Hematopoietic multipotent progenitor cell treated with erythropoietin and hydrocortisone succinate and interleukin-3 and kit ligand, for 15 days (in vitro differentiated cells): ENCODE results near the gene MAP3K19.
"Not testable (repeated sequence)": the region's sequence is repeated elsewhere in the genome, so short reads cannot be mapped to it uniquely, and the experiment has no call there.

Source experiments
- DNase-seq: peaks from one replicate; pipeline ENCODE4 v3.0.0-alpha.2; 2015; ENCODE audit warnings: low spot score

Gene MAP3K19

DNA sequence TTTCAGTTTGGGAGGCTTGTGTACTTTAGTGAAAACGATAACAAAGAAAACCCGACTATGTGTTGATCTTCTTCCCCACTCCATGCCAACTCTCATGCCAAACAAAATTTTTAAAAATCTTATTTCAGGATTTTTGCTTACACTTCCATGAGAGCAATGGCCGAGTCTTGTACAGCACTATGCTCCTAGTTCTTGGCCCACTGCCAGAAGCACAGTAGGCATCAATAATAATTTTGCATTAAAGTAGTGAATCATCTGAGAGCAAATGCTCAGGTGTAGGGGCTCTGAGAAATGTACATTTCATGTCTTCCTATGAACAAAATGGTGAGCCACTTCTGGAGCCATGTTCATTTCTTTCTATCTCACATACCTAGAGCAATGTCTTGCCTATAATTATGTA is 62.2 kb downstream of the MAP3K19 start:
- DNase-seq: no peak

DNA sequence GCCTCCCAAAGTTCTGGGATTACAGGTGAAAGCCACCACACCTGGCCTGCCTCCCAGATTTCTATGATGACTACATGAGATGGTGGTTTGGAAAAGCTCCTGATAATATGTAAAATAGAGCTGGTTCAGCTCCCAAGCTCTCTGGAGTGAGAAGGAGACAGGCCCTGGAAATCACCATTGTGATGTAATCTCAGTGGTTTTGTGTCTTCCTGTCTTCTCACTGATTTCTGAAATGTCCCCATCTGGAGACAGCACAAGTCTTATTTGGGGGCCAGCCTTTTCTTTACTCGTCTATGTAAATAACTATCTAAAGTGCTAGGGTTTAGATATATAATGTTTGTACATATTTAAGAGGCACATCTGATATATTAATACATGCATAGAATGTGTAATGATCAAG is 64.6 kb downstream of the MAP3K19 start:
- no peak for DNase-seq

DNA sequence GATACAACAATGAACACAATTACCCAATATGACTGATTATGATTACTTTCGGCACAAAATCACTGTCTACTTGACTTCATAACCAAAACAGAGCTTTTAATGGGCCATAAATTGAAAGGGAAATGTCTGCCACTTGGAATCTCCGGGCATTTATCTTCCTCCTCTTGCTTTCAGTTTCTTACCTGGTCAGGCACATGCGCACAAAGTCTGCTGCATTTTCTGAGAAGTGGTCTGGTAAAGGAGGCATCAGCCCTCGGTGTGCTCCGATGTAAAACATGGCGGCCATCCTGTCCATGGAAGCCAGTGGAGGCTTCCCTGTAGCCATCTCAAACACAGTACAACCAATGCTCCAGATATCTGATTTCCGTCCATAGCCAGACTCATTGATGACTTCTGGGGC is 66.6 kb downstream of the MAP3K19 start:
- no peak for DNase-seq

DNA sequence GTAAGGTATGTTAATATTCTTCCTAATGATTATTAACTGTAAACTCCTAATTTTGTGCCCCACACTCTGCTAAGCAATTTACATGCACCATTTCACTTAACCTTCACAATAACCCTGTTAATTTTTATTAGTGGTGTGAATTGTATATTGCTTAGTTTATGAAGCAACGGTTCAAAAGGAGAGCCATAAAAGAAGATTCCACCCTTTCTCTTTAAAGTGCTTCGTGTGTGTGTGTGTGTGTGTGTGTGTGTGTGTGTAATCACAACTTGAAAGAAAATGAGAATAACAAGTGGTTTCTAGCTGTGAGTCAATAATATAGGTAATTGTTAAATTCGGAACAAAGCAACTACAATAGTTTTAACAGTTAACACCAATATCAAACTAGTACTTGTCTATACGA is 68.0 kb downstream of the MAP3K19 start:
- no peak for DNase-seq

DNA sequence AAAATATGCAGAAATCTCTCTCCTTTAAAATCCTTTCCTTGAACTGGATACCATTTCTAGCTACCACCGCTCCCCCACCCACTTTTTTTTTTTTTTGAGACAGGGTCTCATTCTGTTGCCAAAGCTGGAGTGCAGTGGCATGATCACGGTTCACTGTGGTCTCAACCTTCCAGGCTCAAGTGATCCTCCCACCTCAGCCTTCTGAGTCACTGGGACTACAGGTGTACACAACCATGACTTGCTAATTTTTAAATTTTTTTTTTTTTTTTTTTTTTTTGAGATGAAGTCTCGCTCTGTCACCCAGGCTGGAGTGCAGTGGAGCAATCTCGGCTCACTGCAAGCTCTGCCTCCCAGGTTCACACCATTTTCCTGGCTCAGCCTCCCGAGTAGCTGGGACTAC is 70.1 kb downstream of the MAP3K19 start:
- DNase-seq: not testable (repeated sequence)

DNA sequence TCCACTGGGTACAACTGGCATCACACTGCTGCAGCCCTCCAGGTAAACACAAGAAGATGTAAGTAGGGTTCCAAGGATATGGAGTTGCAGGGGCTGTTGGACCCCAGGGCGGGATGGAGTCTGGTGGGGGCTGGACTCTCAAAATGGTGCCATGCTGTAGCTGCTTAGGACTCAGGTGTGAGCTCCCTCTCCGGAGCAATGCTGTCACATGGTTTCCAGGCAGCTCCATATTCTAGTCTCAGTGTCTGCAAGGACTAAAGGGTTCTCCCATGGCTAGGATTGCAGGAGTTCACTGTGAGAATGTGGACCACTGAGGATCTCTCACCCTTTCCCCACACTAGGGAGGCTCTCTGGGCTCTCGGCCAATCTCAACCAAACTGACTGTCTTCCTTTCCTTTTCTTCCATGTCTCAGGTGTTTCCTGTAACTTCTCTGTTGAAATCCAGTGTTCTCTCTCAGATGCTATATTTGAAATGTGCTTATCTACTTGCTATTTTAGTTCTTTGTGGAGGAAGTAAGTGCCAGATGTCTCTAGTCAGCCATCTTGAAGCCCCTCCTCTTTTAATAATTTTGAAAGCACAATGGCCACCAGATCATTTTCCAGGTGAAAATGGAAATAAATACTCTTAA is 71.1 kb downstream of the MAP3K19 start:
- no peak for DNase-seq

DNA sequence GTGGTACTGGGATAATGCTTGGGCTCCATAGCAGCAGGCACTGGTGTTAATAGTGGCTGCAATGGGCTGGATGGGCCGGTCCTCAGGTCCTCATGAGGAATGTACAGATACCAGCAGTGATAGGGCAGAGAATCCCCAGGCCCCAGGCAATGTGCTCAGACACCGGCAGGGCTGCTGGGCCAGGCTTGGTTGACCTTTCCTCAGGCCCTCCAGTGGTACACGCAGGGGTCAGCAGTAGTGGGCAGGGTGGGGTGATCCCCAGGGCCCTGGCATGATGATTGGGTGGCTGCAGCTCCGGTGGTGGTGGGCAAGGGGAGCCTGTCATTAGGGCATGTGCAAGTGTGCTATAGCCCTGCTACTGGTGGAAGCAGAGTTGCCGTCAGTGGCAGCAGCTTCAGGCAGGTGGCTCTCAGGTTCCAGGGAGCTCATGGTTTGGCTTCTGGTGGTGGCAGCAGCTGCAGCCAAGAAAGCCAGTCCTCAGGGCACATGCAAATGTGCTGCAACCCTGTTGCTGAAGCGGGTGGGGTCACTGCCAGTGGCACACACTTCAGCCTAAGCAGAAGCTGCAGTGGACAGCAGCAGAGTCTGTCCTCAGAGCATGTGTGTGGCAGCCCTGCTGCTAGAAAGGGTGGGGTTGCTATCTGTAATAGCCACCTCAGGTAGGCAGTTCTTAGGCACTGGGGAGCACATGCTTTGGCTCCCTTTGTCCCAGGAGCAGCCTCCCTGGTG is 71.8 kb downstream of the MAP3K19 start:
- no peak for DNase-seq

DNA sequence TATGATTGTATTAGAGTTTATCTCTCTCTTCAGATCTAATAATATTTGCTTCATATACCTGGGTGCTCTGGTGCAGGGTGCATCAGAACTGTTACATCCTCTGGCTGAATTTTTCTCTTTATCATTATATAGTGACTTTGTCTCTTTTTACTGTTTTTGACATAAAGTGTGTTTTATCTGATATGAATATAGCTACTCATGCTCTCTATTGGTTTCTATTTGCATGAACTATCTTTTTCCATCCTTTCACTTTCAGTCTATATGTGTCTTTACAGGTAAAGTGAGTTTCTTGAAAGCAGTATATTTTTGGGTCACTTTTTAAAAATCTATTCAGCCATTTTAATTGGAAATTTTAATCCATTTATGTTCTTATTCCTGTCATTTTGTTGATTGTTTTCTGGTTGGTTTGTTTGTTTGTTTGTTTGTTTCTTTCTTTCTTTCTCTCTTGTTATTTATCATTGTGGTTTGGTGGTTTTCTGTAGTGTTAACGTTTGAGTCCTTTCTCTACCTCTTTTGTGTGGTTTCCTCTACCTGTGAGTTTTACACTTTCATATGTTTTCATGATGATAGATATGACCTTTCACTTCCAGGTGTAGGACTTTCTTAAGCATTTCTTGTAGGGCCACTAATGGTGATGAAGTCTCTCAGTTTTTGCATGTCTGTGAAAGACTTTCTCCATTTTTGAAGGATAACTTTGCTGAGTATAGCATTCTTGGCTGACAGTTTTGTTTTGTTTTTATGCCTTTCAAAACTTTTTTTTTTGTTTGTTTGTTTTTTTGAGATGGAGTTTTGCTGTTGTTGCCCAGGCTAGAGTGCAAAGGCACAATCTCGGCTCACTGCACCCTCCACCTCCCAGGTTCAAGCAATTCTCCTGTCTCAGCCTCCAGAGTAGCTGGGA is 73.8 kb downstream of the MAP3K19 start:
- no peak for DNase-seq

DNA sequence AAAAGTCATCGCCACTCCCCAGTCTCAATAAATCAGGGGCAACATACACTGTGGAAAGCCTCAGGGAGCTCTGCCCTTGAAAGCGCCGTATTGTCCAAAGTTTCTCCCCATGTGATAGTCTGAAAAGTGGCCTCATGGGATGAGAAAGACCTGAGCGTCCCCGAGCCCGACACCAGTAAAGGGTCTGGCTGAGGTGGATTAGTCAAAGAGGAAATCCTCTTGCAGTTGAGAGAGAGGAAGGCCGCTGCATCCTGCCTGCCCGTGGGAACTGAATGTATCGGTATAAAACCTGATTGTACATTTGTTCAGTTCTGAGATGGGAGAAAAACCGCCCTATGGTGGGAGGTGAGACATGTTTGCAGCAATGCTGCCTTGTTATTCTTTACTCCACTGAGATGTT is 80.1 kb downstream of the MAP3K19 start:
- not testable (repeated sequence) for DNase-seq

DNA sequence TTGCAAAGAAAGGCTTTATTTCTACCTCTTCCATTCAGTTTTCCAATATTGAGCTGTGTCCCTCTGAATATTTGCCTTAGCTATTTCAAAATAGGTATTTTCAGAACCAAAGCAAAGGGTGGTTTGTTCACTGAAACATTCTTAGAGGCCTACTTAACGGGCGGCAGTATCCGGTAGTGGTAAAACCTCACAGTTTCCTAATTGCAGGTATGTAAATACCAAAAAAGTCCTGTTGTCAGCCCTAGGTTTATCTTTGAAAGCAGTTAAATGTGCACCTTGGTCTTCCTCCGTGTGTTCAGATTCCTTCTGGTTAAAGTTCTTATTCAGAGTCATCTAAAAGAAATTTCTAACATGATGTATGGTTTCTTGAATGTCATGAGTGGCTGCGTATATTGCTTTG is 89.8 kb downstream of the MAP3K19 start:
- no peak for DNase-seq

DNA sequence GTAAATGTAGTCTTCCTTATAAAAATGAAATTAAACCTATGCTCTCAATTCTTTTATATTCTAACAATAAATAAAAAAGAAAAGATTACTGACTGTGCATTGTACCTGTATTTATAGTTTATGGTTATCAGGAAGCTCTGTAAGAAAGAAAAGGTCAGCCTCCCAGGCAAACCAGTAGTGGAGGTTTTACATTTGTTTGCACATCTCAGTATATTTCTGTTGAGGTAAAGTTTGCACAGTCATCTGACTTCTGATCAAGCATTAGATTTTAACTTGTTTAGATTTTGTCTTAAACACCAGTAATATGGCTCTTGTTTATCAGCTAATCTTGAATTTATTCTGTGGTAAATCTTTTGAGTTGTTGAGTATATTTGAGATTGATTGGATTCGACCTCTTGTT is 91.5 kb downstream of the MAP3K19 start:
- no peak for DNase-seq

DNA sequence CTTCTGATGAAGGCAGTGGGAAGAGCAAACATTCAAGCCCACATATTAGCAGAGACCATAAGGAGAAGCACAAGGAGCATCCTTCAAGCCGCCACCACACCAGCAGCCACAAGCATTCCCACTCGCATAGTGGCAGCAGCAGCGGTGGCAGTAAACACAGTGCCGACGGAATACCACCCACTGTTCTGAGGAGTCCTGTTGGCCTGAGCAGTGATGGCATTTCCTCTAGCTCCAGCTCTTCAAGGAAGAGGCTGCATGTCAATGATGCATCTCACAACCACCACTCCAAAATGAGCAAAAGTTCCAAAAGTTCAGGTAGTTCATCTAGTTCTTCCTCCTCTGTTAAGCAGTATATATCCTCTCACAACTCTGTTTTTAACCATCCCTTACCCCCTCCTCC is 93.2 kb downstream of the MAP3K19 start:
- no peak for DNase-seq

DNA sequence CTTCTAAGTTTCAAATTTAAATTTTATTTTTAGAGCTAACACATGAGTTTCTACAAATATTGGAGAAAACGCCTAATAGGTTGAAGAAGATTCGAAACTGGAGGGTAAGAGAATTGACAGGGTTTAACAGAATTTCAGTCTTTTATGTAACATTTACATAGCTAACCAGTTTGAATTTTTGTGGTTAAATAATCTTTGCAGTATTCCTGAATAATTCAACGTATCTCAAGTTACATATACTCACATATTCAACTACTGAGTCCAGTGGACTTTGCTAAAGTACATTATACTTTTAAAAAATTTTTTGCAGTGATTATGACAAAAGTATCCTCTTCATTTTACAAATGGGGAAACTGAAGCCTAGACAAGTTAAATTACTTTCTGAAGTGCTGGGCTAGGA is 94.6 kb downstream of the MAP3K19 start:
- DNase-seq: no peak

DNA sequence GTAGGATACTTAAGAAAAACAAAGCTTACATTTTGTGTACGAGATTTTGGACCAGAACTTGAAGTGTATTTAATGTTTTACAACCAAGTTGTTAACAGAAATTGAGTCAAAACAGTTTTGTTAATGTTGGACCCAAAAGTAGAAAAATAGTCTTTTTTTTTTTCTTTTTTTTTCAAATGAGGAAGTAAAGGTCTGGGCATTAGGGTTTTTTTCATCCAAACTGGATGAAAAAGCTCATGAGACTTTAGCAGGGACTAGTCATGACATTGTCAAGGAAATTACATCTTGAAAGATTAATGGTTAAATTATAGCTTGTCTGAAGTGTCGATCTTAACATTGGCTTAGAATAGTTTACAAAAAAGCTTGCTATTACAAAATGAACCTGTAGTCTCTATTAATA is 96.4 kb downstream of the MAP3K19 start:
- DNase-seq: no peak

DNA sequence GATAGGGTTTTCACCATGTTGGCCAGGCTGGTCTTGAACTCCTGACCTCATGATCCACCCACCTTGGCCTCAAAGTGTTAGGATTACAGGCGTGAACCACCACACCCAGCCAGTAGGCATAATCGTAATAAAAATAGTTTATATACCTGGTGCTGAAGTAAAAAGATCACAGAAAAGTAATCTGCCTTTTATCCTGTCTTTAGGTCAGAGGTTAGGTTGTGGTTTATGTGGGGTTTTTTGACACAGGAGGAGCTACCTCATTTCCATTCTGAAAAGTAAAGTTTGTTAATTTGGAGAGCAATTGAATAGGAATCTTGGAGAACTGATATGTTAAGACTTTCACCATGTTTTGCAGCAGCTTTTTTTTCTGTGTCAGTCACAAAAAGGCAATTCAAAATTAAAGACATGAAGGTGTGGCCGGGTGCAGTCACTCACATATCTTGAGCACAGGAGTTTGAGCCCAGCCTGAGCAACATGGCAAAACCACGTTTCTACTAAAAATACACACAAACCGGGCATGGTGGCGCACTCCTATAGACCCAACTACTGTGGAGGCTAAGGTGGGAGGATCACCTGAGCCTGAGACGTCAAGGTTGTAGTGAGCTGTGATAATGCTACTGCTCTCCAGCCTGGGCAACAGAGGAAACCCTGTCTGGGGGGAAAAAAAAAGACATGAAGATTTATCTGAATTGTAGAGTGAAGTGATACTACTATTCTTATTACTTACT is 97.1 kb downstream of the MAP3K19 start:
- DNase-seq: no peak

DNA sequence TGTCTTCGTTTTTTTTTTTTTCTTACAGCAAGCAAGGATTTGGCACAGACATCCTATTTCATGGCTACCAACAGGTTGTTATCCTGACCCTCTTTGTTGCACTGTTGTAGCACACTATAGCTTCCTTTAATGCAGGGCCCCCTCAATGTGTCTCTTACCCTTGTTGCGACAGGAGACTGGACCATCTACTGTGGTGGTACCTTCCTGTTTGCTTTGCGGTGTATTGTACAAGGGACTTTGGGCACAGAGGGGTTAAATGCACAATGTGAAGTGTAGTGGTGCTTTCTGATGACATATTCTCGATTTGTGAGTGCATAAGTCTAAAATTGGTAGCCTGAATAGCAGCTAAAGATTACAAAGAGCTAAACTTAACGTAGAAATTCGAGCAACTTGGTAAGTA is 101.2 kb downstream of the MAP3K19 start:
- no peak for DNase-seq

DNA sequence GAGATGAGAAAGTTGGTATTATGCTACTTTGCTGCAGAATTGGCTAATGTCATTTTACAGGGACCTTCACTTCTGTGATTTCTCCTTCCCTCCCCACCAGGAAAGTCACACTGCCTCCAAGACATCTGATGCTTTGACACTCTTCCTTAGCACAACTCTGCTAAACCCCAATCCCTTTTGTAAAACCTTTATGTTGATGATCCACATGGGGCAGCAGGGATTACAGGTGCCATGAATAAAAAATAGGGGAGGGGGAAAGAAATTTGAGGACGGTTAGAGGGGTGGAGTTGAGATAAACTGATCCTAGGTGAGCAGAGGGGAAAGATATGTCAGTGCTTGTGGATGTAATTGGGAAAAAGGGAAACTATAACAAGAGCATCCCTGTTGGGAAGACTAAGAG is 102.3 kb downstream of the MAP3K19 start:
- no peak for DNase-seq

DNA sequence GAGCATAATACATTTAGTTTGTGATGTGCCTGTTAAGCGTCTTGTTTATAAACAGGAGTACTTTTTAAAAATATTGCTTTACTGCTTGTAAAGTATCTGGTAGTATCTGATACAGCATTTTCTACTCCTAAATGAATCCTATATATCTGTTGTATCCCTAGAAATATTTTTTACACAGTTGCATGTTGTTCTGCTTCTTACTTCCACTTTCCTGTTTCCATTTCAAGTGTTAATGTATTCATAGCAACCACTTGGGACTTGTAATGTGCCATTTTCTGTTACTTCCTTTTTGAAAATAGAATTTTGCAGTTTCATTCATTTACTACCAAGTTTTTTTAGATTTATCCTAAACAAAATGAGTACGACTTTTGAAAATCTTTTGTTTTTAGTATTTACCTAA is 103.7 kb downstream of the MAP3K19 start:
- no peak for DNase-seq

DNA sequence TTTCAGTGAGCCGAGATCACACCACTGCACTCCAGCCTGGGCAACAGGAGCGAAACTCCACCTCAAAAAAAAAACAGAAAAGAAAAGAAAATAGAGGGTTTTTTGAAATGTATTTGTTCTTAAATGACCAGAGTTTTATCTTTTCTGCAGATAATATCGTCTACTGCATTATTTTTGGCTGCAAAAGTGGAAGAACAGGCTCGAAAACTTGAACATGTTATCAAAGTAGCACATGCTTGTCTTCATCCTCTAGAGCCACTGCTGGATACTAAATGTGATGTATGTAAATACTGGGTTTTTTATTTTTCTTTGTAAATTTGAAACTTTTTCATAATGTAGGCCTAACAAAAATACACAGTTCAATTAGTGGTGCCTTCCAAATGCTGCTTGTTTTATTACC is 110.6 kb downstream of the MAP3K19 start:
- no peak for DNase-seq

DNA sequence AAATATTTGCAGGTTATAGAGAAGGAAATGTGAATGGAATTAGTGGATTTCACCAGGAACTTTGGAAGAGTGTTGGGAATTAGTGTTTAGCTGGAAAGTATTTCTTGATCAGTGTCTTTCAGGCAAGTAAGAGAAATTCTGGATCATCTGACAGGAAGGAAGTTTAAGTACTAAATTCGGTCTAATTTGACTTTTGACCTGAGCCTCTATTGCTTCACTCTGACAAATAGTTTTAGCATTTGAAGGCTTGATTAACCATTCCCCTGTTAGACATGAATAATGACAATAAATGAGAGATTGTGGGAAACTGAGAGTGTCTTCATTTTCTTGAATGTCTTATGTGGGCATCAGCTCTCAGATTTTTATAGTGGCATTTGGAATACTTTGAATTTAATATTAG is 112.6 kb downstream of the MAP3K19 start:
- no peak for DNase-seq

DNA sequence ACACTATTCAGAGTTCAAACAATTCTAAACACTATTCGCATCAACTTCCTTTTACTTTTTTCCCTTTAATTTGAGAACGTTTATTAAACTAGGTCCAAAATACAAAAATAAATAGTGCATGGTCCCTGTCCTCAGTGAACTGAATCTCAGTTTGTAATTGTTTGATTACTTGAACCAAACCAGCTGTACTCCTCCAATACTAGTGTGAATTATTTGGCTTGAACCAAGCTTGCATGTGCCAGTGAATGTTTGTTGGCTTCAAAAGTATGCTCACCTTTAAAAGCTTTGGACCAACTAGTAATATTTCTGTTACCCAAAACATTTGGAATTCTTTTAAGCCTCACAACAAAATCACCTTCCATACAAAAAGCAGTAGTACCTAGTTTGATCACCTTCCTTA is 113.1 kb downstream of the MAP3K19 start:
- DNase-seq: no peak

DNA sequence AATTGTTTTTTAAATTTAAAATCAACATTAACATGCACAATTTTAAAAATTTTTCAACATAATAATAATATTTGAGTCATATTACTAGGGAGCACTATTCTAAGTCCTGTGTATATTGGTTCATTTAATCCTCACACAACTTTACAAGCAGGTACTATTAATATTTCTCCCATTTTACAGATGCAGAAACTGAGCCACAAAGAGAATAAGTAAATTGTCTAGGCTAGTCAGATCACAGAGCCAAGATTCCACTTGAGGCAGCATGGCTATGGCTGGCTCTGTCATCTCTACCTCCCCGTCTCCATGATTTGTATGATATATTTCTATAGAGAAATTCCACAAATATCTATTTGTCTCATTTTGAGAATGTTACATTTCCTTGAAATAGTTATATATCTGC is 113.5 kb downstream of the MAP3K19 start:
- no peak for DNase-seq
